ENCODE measurements around the gene ANXA11. TPM values are rescaled to one million over a fixed set of nuclear protein-coding genes. Genes with fewer than 3 reads are reported as not detected.

Gene ANXA11
- total RNA-seq, 1 experiment from 2014 or later: 181 TPM

DNA sequence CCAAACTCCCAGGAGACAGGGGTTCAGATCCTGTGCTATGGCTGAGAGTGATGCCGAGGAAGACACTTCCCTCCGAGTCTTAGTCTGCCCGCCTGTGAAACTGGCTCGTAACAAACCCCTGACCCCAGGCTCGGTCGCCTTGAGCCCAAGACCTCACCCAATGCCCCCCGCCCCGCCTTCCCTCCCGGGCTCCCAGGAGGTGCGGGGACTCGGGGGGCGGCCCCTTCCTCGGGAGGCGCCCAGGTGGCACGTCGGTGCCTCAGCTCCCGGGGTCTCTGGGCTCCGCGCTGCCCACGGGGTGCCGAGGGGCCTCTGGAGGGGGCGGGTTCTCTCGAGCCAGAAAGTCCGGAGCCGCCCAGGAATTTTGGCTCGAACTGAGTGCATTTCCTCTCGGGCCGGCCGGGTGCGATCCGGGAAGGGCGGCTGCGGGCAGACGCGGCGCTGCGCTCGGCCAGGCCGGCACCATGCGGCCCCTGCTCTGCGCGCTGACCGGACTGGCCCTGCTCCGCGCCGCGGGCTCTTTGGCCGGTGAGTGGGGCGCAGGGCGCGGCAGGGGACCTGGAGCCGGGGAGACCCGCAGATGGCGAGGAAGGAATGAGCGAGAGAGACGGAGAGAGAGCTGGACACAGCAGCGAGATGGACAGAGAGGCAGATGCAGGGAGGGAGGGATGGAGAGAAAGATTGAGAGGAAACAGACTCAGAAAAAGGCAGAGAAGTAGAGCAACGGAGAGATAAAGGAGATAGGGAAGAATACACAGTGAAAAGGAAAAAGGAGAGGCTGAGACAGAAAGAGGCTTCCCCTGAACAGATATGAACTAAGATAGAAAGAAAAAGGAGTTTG lies 72.8 kb downstream of the ANXA11 start, which contains the start of gene PLAC9:
TSS of gene PLAC9 (plus strand) at position 432 of the 841 bp plus-strand sequence. CDS start at position 465, 33 bp downstream.
- no TSS peak for BruUV-seq (replicated peaks)
- DNase-seq (ENCODE audit: low read depth, low spot score) (no peak), ATAC-seq (no peak)
- no peak within 1 kb of the TSS for H3K9ac ChIP-seq (ENCODE audit: low read length)
- TF ChIP-seq ELF1 (IDR thresholded peaks at IDR 0.05; ENCODE audit: borderline replicate concordance, low read depth) (no peak), SIN3A (IDR thresholded peaks at IDR 0.05; ENCODE audit: low read depth) (no peak), TCF7L2 (IDR thresholded peaks at IDR 0.05; ENCODE audit: borderline replicate concordance, extremely low read depth, insufficient read depth, insufficient read length) (no peak)
- H3K27me3 ChIP-seq (ENCODE audit: insufficient read depth, low read length): no peaks in the 10 kb centered on the region
- H4K20me1 ChIP-seq (ENCODE audit: insufficient read depth): no peaks in the 10 kb centered on the region
- no peaks in the 10 kb centered on the region for H3K79me2 ChIP-seq (ENCODE audit: insufficient read depth, low read length)
- ChIA-PET RAD21 (ENCODE audit: low non-redundant PET in 1 of 2, low total read pairs in 2 of 2, uncharacterized antibody in 2 of 2, unreplicated experiment in 2 of 2) (no interaction called here), POLR2A (no interaction called here), CTCF (no interaction called here)
- no peak within 1 kb of the TSS for H3K4me2 ChIP-seq (ENCODE audit: low read length)
- no peaks in the 10 kb centered on the region for H3K9me3 ChIP-seq (ENCODE audit: control insufficient read depth in 1 of 2, insufficient read depth in 1 of 2, low read depth in 1 of 2, low read length in 2 of 2)
- H3K4me3 ChIP-seq (replicated peaks in 1 of 2; ENCODE audit: low read depth in 1 of 2, low read length in 2 of 2): no peak within 1 kb of the TSS
- no peaks in the 10 kb centered on the region for H3K9me2 ChIP-seq (ENCODE audit: insufficient read depth)
- intact Hi-C loops (cut with micrococcal nuclease): no loop called here
- H3K36me3 ChIP-seq (ENCODE audit: control insufficient read depth in 1 of 2, insufficient read depth in 2 of 2, low read length in 2 of 2): no peaks in the 10 kb centered on the region
- H2AFZ ChIP-seq (ENCODE audit: low read depth, low read length, poor library complexity, severe bottlenecking): no peak within 1 kb of the TSS
- H3K4me1 ChIP-seq (ENCODE audit: control insufficient read depth in 1 of 2, insufficient read depth in 2 of 2, low read length in 2 of 2): peaks cover 2 to 5% of the 10 kb centered on the region in 2 experiments; a peak in 2 of 4 replicates
- H3K27ac ChIP-seq (ENCODE audit: low read depth, low read length): no peak within 1 kb of the TSS

DNA sequence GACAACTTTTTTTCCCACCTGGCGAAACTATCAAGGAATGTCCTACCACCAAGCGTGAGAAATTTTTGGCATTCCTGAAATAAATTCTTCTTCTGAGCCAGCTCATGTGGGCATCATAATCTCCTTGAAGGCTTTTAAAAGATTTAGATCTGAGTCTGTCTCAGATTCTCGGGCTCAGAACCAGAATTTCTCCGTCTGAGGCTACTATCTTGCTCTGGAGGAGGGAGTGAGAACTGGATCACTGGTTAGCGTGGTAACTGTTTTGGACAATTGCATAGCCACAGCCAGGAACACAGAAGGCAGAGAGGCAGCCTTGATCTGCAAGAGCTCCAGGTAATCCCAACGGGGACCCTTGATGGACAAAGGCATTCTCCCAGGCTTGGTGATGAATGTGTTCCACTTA lies 73.8 kb downstream of the ANXA11 start:
- Histone ChIP-seq H3K36me3 (ENCODE audit: control insufficient read depth in 1 of 2, insufficient read depth in 2 of 2, low read length in 2 of 2) (no peaks in the 10 kb centered on the region), H3K9me2 (ENCODE audit: insufficient read depth) (no peaks in the 10 kb centered on the region), H3K4me1 (ENCODE audit: control insufficient read depth in 1 of 2, insufficient read depth in 2 of 2, low read length in 2 of 2) (peaks cover 2 to 5% of the 10 kb centered on the region in 2 experiments; a peak in 2 of 4 replicates), H3K27me3 (ENCODE audit: insufficient read depth, low read length) (no peaks in the 10 kb centered on the region), H3K4me2 (ENCODE audit: low read length) (no peak overlapping the region), H3K9me3 (ENCODE audit: control insufficient read depth in 1 of 2, insufficient read depth in 1 of 2, low read depth in 1 of 2, low read length in 2 of 2) (no peaks in the 10 kb centered on the region), H3K9ac (ENCODE audit: low read length) (no peak overlapping the region), H3K4me3 (replicated peaks in 1 of 2; ENCODE audit: low read depth in 1 of 2, low read length in 2 of 2) (no peak overlapping the region), H3K79me2 (ENCODE audit: insufficient read depth, low read length) (no peaks in the 10 kb centered on the region), H4K20me1 (ENCODE audit: insufficient read depth) (no peaks in the 10 kb centered on the region), H3K27ac (ENCODE audit: low read depth, low read length) (no peak overlapping the region), H2AFZ (ENCODE audit: low read depth, low read length, poor library complexity, severe bottlenecking) (no peak overlapping the region)
- ATAC-seq: no peak
- intact Hi-C loops (cut with micrococcal nuclease): no loop called here
- ChIA-PET RAD21 (ENCODE audit: low non-redundant PET in 1 of 2, low total read pairs in 2 of 2, uncharacterized antibody in 2 of 2, unreplicated experiment in 2 of 2) (no interaction called here), POLR2A (no interaction called here), CTCF (interaction anchor here (2.2 to 2.4 kb wide), 2 partner anchors 14 to 73 kb away, joined by 11 to 14 read pairs; no protein-coding TSS in a partner anchor)
- TF ChIP-seq, protein P1, sequence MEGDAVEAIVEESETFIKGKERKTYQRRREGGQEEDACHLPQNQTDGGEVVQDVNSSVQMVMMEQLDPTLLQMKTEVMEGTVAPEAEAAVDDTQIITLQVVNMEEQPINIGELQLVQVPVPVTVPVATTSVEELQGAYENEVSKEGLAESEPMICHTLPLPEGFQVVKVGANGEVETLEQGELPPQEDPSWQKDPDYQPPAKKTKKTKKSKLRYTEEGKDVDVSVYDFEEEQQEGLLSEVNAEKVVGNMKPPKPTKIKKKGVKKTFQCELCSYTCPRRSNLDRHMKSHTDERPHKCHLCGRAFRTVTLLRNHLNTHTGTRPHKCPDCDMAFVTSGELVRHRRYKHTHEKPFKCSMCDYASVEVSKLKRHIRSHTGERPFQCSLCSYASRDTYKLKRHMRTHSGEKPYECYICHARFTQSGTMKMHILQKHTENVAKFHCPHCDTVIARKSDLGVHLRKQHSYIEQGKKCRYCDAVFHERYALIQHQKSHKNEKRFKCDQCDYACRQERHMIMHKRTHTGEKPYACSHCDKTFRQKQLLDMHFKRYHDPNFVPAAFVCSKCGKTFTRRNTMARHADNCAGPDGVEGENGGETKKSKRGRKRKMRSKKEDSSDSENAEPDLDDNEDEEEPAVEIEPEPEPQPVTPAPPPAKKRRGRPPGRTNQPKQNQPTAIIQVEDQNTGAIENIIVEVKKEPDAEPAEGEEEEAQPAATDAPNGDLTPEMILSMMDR (IDR thresholded peaks at IDR 0.05 in 2 of 3, conservative IDR thresholded peaks at IDR 0.05 in 1 of 3; ENCODE audit: borderline replicate concordance in 1 of 3, insufficient read depth in 1 of 3, low read depth in 2 of 3, low read length in 2 of 3): no peak
- TF ChIP-seq, protein P2, sequence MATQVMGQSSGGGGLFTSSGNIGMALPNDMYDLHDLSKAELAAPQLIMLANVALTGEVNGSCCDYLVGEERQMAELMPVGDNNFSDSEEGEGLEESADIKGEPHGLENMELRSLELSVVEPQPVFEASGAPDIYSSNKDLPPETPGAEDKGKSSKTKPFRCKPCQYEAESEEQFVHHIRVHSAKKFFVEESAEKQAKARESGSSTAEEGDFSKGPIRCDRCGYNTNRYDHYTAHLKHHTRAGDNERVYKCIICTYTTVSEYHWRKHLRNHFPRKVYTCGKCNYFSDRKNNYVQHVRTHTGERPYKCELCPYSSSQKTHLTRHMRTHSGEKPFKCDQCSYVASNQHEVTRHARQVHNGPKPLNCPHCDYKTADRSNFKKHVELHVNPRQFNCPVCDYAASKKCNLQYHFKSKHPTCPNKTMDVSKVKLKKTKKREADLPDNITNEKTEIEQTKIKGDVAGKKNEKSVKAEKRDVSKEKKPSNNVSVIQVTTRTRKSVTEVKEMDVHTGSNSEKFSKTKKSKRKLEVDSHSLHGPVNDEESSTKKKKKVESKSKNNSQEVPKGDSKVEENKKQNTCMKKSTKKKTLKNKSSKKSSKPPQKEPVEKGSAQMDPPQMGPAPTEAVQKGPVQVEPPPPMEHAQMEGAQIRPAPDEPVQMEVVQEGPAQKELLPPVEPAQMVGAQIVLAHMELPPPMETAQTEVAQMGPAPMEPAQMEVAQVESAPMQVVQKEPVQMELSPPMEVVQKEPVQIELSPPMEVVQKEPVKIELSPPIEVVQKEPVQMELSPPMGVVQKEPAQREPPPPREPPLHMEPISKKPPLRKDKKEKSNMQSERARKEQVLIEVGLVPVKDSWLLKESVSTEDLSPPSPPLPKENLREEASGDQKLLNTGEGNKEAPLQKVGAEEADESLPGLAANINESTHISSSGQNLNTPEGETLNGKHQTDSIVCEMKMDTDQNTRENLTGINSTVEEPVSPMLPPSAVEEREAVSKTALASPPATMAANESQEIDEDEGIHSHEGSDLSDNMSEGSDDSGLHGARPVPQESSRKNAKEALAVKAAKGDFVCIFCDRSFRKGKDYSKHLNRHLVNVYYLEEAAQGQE (IDR thresholded peaks at IDR 0.05; ENCODE audit: low read depth): no peak
- TF ChIP-seq SRF (IDR thresholded peaks at IDR 0.05; ENCODE audit: low read depth) (no peak), POLR2AphosphoS5 (IDR thresholded peaks at IDR 0.05; ENCODE audit: low read depth, low read length) (no peak), FOSL1 (IDR thresholded peaks at IDR 0.05; ENCODE audit: low read depth) (no peak)
- DNase-seq (ENCODE audit: low read depth, low spot score): no peak
- BruUV-seq (replicated peaks): no TSS peak

Data from HCT116 (cell line).